H9 (cell line): Measurements from ENCODE around the gene PAX3. TPM values are rescaled to one million over a fixed set of nuclear protein-coding genes. Genes with fewer than 3 reads are reported as not detected.

Experiments used
- DNase-seq: peaks from one replicate; pipeline ENCODE4 v3.0.0-alpha.2; 2017
- H2AFZ ChIP-seq: one replicate; pipeline ENCODE4 v1.6.1; 2013; ENCODE audit warnings: mild to moderate bottlenecking, low read length, control low read depth, moderate library complexity
- H2AK5ac ChIP-seq: 2 replicates; pipeline ENCODE4 v1.6.1; 2013; ENCODE audit warnings: low read length, control low read depth, mixed read lengths; ENCODE audit not compliant: insufficient read length
- H2BK120ac ChIP-seq: one replicate; pipeline ENCODE4 v1.6.1; 2013; ENCODE audit warnings: low read depth, mild to moderate bottlenecking, low read length, control low read depth, inconsistent platforms; ENCODE audit not compliant: poor library complexity, severe bottlenecking
- H2BK12ac ChIP-seq: 2 replicates; pipeline ENCODE4 v1.6.1; 2013; ENCODE audit warnings: low read length, control low read depth, mixed read lengths, low read depth; ENCODE audit not compliant: insufficient read length
- H2BK15ac ChIP-seq: 2 replicates; pipeline ENCODE4 v1.6.1; 2013; ENCODE audit warnings: low read depth, low read length, control low read depth
- H2BK20ac ChIP-seq: one replicate; pipeline ENCODE4 v1.6.1; 2013; ENCODE audit warnings: low read depth, mild to moderate bottlenecking, low read length, control low read depth, inconsistent platforms; ENCODE audit not compliant: poor library complexity, severe bottlenecking
- H2BK5ac ChIP-seq: 2 replicates; pipeline ENCODE4 v1.6.1; 2013; ENCODE audit warnings: low read length, control low read depth, mixed read lengths; ENCODE audit not compliant: insufficient read length
- H3K14ac ChIP-seq: 2 replicates; pipeline ENCODE4 v1.6.1; 2013; ENCODE audit warnings: low read length, control low read depth; ENCODE audit not compliant: insufficient read depth
- H3K18ac ChIP-seq: 2 replicates; pipeline ENCODE4 v1.6.1; 2013; ENCODE audit warnings: low read depth, mild to moderate bottlenecking, mixed read lengths, low read length, control low read depth; ENCODE audit not compliant: insufficient read length
- H3K23ac ChIP-seq: 2 replicates; pipeline ENCODE4 v1.6.1; 2013; ENCODE audit warnings: low read length, control low read depth, mixed read lengths, low read depth; ENCODE audit not compliant: insufficient read length
- H3K23me2 ChIP-seq: 2 replicates; pipeline ENCODE4 v1.6.1; 2013; ENCODE audit warnings: low read depth, mild to moderate bottlenecking, mixed read lengths, low read length, control low read depth; ENCODE audit not compliant: insufficient read length, poor library complexity, severe bottlenecking
- H3K27ac ChIP-seq: 2 replicates; pipeline ENCODE4 v1.5.1; 2013; ENCODE audit warnings: low read length, control low read depth, mixed read lengths, low read depth; ENCODE audit not compliant: insufficient read length
- H3K27me3 ChIP-seq: 2 replicates; pipeline ENCODE4 v1.6.1; 2013; ENCODE audit warnings: low read length, control low read depth, inconsistent platforms; ENCODE audit not compliant: insufficient read depth
- H3K4ac ChIP-seq: 2 replicates; pipeline ENCODE4 v1.6.1; 2013; ENCODE audit warnings: low read depth, mild to moderate bottlenecking, control low read depth, inconsistent platforms, low read length, moderate library complexity
- H3K4me1 ChIP-seq: 2 replicates; pipeline ENCODE4 v1.6.1; 2013; ENCODE audit warnings: low read length, control low read depth, inconsistent platforms; ENCODE audit not compliant: insufficient read depth
- H3K4me2 ChIP-seq: 2 replicates; pipeline ENCODE4 v1.6.1; 2013; ENCODE audit warnings: low read length, control low read depth, mixed read lengths; ENCODE audit not compliant: insufficient read length, insufficient read depth
- H3K56ac ChIP-seq: 2 replicates; pipeline ENCODE4 v1.6.1; 2013; ENCODE audit warnings: low read depth, mild to moderate bottlenecking, mixed read lengths, low read length, control low read depth; ENCODE audit not compliant: insufficient read length
- H3K79me1 ChIP-seq: 2 replicates; pipeline ENCODE4 v1.6.1; 2013; ENCODE audit warnings: low read depth, mild to moderate bottlenecking, moderate library complexity, low read length, control low read depth, inconsistent platforms; ENCODE audit not compliant: insufficient read depth, poor library complexity, severe bottlenecking
- H3K79me2 ChIP-seq: 2 replicates; pipeline ENCODE4 v1.6.1; 2013; ENCODE audit warnings: low read length, control low read depth, inconsistent platforms; ENCODE audit not compliant: insufficient read depth
- H3K9ac ChIP-seq: 2 replicates; pipeline ENCODE4 v1.6.1; 2013; ENCODE audit warnings: low read length, control low read depth, mixed read lengths; ENCODE audit not compliant: insufficient read length; ENCODE audit errors: extremely low read depth
- H3K9me3 ChIP-seq: one replicate; pipeline ENCODE4 v1.6.1; 2013; ENCODE audit warnings: low read depth, low read length, inconsistent platforms; ENCODE audit not compliant: control insufficient read depth
- H3T11ph ChIP-seq: one replicate; pipeline ENCODE4 v1.6.1; 2013; ENCODE audit warnings: mild to moderate bottlenecking, low read length, control low read depth, inconsistent platforms
- H4K20me1 ChIP-seq: one replicate; pipeline ENCODE4 v1.6.1; 2013; ENCODE audit not compliant: control insufficient read depth, insufficient read length, insufficient read depth
- H4K5ac ChIP-seq: 2 replicates; pipeline ENCODE4 v1.6.1; 2013; ENCODE audit warnings: low read depth, mild to moderate bottlenecking, mixed read lengths, low read length, control low read depth; ENCODE audit not compliant: insufficient read length
- H4K8ac ChIP-seq: replicated peaks from 2 replicates; pipeline ENCODE4 v1.6.1; 2013; ENCODE audit warnings: low read length, control low read depth, mixed read lengths, low read depth; ENCODE audit not compliant: insufficient read length
- H4K91ac ChIP-seq: 2 replicates; pipeline ENCODE4 v1.6.1; 2013; ENCODE audit warnings: low read depth, mild to moderate bottlenecking, moderate library complexity, mixed read lengths, low read length, control low read depth; ENCODE audit not compliant: insufficient read length
- H3K27ac Mint-ChIP-seq, 3 experiments: 2 replicates in 2 of 3; 3 replicates in 1 of 3; pipeline ENCODE4 v1.8.0; 2020 to 2021; ENCODE audit warnings: mixed read lengths in 3 of 3, mild to moderate bottlenecking in 1 of 3, moderate library complexity in 1 of 3
- H3K27me3 Mint-ChIP-seq: 2 replicates; pipeline ENCODE4 v1.8.0; 2021; ENCODE audit warnings: low read depth, mild to moderate bottlenecking, moderate library complexity, mixed read lengths
- H3K36me3 Mint-ChIP-seq, 3 experiments: 2 replicates in 2 of 3; 3 replicates in 1 of 3; pipeline ENCODE4 v1.8.0; 2020 to 2021; ENCODE audit warnings: low read depth in 3 of 3, mixed read lengths in 3 of 3; ENCODE audit not compliant: insufficient read depth in 1 of 3
- H3K4me1 Mint-ChIP-seq, 2 experiments: 2 replicates each; pipeline ENCODE4 v1.8.0; 2020; ENCODE audit warnings: mixed read lengths in 2 of 2
- H3K4me3 Mint-ChIP-seq, 2 experiments: 2 replicates in 1 of 2; 3 replicates in 1 of 2; pipeline ENCODE4 v1.8.0; 2020 to 2021; ENCODE audit warnings: mild to moderate bottlenecking in 2 of 2, mixed read lengths in 2 of 2, moderate library complexity in 1 of 2
- H3K9me3 Mint-ChIP-seq, 2 experiments: 2 replicates in 1 of 2; 3 replicates in 1 of 2; pipeline ENCODE4 v1.8.0; 2020; ENCODE audit warnings: mild to moderate bottlenecking in 2 of 2, mixed read lengths in 2 of 2, moderate library complexity in 1 of 2
- WGBS: extraction: QIAGEN DNeasy Blood & Tissue Kit; methylation state at CpG from one replicate; pipeline ENCODE4 v1.1.7; 2013; ENCODE audit warnings: missing lambda C conversion rate, low lambda C conversion rate, mixed read lengths; ENCODE audit not compliant: insufficient read length; ENCODE audit errors: extremely low coverage; 5-methylcytosine and 5-hydroxymethylcytosine counted together
- total RNA-seq: library from RNA; stranded (reverse); gene quantifications from 2 replicates; pipeline ENCODE4 v1.2.1, GENCODE V29; 2021
- TF ChIP-seq, protein P1 (sequence below): fragments of 200-600 bp; sonication (generic); conservative IDR thresholded peaks from 3 replicates; pipeline ENCODE4 v1.8.0; 2021; ENCODE audit warnings: antibody characterized with exemption, mild to moderate bottlenecking

The PAX3 gene
- total RNA-seq, 1 experiment from 2014 or later: not detected

DNA sequence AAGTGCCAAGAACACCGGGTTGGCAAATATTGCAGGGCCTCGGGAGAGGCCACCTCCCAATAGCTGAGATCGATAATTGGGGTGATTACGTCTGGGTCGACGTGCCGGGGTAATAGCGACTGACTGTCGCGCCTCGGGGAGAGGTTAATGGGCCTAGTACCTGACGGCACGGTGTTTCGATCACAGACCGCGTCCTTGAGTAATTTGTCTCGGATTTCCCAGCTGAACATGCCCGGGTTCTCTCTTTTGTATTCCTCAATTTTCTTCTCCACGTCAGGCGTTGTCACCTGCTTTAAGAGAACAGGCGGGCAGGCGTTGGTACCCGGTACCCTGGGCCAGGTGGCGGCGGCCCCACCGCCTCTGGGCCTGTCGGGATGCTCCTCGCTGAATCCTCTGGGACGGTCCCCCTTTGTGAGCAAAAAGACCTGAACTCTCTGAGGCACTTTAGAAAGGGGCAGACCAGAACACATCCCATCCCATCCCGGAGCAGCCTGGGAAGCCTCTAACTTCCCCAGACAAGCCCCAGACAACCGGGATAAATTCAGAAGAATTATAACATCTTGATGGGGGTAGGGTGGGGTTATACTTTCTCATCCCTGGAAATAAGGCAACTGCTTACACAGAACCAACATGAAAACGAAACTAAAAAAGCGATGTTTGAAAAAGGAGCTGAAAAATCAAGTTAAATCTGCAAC, 3.3 kb downstream of the PAX3 start:
- Mint-ChIP-seq H3K27ac (no peak overlapping the region; a peak in 2 of 7 replicates), H3K4me1 (peaks cover 37 to 71% of the 10 kb centered on the region in 2 experiments), H3K36me3 (no peaks in the 10 kb centered on the region), H3K9me3 (peaks cover 2 to 19% of the 10 kb centered on the region in 2 experiments; a peak in 2 of 5 replicates), H3K4me3 (peak overlapping the region in 1 of 2 experiments; percentile 74; a peak in 3 of 5 replicates), H3K27me3 (peaks cover 99% of the 10 kb centered on the region)
- no CpG with 5 or more reads among the region's 33 CpGs for WGBS
- Histone ChIP-seq H3K79me1 (no peaks in the 10 kb centered on the region), H4K91ac (no peak overlapping the region), H3K4ac (no peak overlapping the region), H3K23me2 (peaks cover 12% of the 10 kb centered on the region), H3K79me2 (no peaks in the 10 kb centered on the region), H2BK20ac (no peak overlapping the region), H4K20me1 (no peaks in the 10 kb centered on the region), H2BK15ac (no peak overlapping the region), H3K9me3 (no peaks in the 10 kb centered on the region), H4K5ac (no peak overlapping the region), H3K27ac (no peak overlapping the region), H2AFZ (no peak overlapping the region), H3K9ac (no peak overlapping the region), H2BK120ac (no peak overlapping the region), H3K27me3 (peaks cover 92% of the 10 kb centered on the region), H2AK5ac (no peak overlapping the region), H2BK12ac (no peak overlapping the region), H3K56ac (no peak overlapping the region), H2BK5ac (no peak overlapping the region), H3K14ac (no peak overlapping the region), H3T11ph (no peak overlapping the region), H3K4me2 (no peak overlapping the region), H3K23ac (no peak overlapping the region), H3K18ac (no peak overlapping the region), H4K8ac (no peak overlapping the region), H3K4me1 (peaks cover 3% of the 10 kb centered on the region; the same call in 1 of the 2 replicates)
- TF ChIP-seq, protein P1, sequence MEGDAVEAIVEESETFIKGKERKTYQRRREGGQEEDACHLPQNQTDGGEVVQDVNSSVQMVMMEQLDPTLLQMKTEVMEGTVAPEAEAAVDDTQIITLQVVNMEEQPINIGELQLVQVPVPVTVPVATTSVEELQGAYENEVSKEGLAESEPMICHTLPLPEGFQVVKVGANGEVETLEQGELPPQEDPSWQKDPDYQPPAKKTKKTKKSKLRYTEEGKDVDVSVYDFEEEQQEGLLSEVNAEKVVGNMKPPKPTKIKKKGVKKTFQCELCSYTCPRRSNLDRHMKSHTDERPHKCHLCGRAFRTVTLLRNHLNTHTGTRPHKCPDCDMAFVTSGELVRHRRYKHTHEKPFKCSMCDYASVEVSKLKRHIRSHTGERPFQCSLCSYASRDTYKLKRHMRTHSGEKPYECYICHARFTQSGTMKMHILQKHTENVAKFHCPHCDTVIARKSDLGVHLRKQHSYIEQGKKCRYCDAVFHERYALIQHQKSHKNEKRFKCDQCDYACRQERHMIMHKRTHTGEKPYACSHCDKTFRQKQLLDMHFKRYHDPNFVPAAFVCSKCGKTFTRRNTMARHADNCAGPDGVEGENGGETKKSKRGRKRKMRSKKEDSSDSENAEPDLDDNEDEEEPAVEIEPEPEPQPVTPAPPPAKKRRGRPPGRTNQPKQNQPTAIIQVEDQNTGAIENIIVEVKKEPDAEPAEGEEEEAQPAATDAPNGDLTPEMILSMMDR: no peak
- DNase-seq: peak; percentile 53
